HG03571 (cell line): ENCODE measurements around the gene FUT1.

Experiments used
- ATAC-seq: cut with Tn5 transposase; IDR thresholded peaks from one replicate; pipeline ENCODE4 v1.9.1; 2021; ENCODE audit not compliant: unreplicated experiment

Gene FUT1

DNA sequence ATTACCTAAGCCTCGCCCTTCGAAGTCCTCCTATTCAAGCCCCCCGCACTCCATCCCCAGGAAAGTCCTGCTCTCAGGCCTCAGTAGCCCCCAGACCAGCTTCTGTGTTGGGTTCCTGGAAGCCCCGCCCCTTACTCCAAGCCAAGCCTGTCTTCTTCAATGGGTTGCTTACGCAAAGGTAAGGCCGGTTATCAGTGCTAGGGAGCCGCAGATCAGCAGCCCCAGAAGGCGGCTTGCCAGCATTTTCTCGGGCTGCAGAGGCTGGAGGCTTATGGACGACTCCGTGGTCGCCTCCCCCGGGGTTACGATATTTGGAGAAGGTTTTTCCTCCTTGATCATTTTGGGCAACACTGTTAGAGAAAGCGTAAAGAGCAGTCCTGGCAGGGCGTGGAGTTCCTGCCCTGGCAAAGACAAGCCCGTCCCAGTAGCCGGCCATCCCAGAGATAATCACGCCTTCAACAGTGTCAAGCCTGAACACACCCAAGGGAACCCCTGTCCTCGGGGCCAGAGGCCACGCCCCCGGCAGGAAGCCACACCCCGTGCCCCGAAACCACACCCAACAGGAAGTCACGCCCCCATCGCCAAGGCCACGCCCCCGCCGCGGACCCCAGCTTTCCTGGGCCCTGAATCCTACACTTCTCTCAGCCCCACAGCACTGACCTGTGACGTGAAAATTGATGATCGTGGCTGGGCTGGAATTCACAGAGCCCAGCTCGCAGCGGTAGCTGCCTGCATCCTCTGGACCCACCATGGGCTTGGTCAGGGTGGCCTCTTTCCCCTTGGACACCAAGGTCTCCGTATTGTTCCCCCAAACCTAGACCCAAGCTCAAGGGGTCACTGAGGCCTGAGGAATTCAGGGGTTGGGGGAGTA is 11.1 kb downstream of the FUT1 start:
- ATAC-seq, result no peak

DNA sequence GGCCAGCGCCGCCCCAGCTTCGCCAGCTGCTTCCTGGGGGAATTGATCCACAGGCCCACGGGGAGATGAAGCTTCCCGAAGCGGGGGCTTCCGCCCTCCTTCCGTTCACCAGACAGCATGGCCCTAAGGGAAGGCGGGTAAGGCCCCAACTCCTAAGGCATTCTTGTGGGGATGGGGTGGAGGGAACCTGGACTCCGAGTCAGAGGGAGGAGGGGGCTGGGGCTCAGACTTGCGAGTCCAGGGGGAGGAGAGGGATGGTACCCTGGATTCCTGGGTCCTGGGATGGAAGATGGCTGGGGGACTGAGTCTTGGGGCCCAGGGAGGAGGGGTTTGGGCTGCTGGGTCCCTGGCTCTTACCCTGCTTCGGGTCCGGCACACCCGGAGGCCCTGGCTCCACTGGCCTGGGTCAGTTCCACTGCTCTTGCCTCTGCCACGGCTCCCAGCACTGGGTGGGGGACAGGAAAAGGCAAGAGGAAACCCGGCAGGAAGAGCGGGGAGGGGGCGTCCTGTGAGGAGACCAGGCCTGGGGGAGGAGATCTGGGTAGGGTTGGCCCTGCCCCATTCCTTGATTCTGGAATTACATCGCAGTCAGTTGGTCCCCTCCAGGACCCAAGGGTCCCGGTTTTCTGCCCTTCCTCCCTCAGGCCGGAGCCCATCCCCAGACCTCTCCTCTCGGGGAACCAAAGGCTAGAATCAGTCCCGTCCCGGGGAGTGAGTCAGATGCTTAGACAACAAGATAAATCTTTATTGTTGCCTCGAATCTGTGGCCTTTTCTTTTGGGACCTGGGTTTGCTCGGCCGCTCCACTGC is 12.1 kb downstream of the FUT1 start, which contains the start of gene RASIP1:
TSS of gene RASIP1 (minus strand) at position 447 of the 809 bp plus-strand sequence. CDS start at position 119, 328 bp downstream.
- ATAC-seq, result no peak

DNA sequence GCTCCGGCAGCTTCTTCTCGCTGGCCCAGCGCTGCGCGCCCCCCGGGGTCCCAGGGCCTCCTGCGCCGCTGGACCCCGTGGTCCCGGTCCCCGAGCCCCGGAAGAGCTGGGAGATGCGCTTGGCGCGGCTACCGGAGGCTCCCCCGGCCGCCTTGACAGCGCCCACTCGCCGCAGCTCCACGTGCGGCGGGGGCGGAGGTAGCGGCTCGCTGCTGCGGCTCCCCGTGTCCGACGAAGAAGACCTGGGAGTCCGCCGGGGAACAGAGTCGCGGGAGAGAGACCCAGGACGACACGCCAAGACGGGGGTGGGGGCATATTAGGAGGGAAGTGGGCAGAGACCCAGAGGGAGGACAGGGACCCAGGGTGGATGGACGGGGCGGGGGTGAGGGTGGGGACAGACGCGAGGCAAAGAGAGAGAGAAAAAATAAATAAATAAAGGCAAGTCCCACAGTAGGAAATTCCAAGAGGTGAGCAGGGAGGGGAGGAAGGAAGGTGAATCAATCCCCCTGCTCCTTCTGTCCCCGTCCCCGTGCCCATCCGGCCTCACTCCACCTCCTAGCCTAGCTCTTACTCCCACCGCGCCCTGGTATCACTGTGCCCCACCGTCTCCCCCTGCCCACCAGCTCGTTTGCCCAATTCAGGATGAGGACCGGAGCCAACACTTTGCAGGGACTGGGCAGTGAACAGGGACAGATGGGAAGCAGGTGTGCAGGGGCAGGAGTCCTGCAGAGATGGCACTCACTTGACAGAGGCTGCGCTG is 12.9 kb downstream of the FUT1 start:
- ATAC-seq, result no peak

DNA sequence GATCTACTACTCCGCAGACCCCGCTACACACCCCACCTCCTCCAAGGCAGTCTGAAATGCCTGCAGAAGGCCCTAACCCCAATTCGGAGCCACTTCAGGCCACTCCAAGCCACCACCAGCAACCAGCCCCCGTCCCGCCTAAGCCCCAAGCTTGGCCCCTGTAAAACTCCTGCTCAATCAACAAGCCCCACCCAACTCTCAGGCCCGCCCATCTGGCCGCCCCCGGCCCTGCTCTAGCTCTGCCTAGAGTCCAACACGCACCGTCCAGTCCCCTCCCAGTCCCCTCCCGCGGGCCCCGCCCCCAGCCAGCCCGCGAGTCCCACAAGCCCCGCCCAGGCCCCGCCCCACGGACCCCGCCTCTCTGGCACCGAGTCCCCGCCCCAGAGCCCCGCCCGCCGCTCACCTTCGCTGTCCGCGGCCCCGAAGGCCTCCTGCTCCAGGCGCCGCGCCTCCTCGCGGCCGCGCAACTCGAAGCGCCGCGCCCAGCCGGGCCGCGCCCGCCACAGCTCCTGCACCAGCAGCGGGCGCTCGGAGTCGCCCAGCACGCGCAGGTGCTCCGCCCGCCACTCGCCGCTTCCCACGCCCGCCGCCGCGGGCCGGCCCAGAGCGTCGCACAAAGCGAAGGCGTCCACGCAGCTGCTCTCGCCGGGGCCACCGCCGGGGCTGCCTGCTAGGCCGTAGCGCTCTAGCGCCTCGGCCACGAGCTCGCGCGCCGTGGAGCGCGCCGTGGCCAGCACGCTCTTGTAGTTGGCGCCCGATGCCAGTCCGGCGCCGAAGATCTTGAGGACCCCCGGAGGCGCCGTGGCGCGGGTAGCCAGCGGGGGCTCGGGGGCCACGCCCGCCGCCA is 13.7 kb downstream of the FUT1 start:
- ATAC-seq, result no peak

DNA sequence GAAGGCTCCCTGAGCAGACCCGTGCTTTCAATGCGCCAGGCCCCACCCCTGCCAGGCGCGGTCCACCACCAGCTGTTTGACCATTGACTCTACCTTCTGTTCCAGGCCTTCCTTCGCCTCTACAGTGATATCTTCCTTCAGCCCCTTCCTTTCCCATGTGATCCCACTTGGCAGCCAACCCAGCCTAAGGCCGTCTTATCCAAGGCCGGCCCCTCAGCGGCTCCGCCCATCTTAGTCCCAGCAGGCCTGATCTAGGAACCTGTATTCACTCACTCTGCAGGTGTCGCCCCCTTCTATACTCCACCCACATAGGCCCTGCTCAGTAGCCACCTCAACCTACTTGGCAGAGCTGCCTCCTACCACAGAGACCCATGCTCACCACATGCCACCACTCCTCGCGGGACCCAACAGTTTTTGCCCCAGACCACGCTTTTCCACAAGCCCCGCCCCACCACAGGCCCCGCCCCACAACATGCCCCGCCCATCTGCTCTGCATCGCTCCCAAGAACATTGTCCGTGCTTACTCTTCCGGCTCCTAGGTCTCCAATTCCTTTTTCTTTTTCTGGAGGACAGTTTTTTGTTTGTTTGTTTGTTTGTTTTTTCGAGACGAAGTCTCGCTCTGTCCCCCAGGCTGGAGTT is 15.0 kb downstream of the FUT1 start:
- ATAC-seq, result no peak

DNA sequence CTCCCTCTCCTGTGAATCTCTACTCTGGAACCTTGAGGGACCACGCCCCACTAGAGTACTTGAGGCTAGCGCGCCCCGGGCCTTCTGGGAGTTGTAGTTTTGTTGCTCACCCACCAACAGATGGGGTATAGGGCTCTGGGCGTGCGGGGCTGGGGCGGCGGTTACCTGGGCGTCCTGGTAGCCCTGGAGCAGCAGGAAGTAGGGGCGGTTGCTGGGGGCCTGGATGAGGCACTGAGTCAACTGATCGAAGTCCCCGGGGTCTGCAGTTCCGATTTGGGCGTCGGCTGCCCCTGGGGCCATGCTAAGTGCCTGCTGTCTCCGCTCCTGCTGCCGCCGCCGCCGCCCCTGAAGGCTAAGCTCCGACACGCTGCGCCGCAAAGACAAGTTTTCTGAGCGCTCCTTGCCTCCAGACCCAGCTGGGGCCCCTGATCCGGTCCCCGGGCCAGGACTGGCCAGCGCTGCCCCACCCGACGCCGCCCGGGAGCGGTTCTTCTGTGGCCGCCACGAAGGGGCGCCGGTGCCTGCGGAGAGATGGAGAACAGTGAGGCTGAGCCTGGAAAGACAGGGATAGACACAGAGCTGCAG is 17.3 kb downstream of the FUT1 start:
- ATAC-seq, result no peak

DNA sequence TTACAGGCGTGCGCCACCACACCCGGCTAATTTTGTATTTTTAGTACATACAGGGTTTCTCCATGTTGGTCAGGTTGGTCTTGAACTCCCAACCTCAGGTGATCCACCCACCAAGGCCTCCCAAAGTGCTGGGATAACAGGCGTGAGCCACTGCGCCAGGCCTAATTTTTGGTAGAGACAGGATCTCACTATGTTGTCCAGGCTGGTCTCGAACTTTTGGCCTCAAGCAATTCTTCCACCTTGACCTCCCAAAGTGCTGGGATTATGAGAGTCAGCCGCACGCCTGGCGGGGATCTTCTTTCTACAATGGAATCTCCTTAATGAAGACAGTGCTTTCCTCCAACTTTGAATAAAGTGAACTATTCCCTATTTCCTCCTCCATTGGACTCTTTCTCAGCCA is 17.8 kb downstream of the FUT1 start:
- no peak for ATAC-seq

DNA sequence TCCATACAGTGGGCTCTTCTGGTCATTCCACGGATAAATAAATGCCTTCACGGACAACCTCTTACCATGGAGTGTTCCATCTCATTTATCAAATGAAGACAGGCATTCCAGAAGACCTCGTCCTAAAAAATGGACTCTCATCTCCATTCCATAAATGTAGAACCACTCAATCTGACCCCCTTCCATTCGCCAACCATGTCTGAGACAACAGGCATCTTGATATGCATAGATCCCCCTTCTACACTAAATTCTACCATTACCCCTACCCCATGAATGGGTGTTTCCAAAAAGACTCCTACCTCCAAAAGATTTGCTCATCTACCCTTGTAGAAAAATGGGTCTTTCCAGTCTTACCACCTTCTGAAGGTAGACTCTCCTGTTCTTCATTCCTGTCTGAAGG is 21.0 kb downstream of the FUT1 start:
- ATAC-seq, result no peak

DNA sequence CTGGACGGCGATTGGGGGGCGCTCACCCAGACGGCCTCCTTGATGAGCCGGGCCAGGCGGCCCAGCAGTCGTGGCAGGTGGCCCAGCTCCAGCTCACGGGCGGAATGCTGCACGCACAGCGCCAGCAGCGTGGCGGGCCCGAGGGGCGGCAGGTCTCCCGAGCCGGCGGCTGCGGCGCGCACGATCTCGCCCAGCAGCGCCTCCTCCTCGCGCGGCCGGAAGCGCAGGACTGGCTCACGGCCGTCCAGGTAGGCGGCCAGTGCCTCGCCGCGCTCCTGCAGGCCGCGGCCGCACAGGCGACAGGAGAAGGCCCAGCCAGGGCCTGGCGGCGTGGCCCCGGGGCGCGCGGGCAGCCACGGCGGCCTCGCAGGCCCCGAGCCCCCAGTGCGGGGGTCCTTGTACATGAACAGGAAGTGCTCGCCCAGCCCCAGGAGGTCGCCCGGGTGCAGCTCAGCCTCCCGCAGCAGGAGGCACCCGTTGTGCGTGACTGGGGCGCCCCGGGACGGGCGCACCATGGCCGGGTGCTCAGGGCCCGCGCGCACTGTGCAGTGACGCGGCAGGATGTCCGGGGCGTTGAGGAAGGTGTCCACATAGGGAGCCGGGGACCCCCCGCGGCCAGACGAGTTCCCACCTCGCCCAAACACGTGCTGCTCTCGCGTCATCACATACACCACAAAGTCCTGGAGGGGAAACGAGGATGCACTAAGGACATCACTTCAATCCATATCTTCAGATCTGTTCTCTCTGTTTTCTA is 23.4 kb downstream of the FUT1 start:
- ATAC-seq, result no peak

DNA sequence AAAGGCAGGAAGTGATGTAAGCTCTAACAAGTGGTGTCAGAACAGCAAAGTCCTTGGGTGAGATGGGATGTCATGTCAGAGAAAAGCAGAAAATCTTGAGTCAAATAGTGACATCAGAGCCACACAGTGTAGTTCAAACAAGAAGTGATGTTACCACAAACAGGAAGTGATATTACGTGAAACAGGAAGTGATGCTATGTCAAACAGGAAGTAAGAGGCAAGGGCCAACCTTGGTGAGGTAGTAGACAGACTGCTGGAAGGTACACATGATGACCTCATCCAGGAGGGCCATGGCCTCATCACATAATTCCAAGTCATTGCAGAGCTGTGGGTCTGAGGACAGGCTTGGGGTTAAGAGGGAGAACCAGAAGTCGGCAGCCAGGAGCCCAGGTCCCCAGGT is 25.9 kb downstream of the FUT1 start:
- no peak for ATAC-seq

DNA sequence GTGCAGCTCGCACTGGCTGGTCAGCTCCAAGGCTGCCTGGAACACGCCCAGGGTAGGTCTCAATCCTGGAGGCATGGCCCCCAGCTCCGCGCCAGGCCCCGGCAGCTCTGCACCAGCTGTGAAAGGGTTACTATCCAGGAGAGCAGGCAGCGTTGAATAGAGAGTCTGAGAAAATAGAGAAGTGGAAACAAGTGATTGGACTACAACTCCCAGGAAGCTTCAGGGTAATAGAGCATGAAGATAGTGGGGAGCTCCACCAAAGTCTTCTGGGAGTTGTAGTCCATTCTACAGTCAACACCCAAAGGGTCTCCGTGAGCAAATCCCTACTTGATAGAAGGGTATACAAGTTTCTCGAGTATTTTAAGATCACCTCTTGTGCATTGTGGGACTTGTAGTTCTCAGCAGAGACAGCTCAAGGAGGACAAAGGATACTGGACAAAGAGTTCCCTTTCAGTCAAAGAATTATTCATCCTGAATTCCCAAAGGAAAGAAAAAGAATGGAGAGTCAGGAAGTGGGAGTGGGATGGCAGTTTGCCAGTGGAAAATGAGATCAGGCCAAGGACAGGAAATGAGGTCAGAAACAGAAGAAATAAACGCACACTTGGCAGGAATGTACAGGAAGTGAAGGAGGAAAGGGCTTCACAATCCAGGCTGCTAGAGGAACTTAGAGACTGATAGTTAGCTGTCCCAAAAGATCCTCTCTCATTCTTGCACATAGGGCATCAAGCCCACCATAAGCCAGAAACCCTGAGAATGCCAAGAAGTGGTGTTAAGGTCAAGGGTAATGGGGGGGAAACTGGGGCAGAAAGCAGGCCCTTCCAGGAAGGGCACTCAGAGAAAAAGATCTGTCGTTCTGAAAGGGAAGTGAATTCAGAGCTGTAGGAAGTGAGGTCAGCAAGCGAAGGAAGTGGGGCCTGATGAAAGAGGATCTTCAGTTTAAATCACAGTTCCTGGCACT is 27.4 kb downstream of the FUT1 start:
- ATAC-seq, result no peak

DNA sequence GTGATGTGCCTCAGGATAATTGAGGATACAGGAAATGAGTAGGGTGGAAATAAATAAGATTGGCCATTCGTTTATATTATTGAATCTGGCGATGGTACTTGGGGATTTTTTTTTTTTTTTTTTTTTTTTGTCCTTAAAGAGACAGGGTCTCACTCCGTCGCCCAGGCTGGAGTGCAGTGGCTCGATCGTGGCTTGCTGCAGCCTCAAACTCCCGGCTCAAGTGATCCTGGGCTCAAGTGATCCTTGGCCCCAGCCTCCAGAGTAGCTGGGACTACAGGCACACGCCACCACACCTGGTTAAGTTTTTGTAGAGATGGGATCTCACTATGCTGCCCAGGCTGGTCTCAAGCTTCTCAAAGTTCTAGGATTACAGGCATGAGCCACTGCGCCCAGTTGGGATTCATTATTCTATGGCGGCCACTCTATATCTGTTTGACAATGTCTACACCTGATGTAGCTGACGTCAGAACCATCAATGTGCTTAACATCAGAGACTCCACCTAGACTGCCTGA is 30.2 kb downstream of the FUT1 start:
- no peak for ATAC-seq

DNA sequence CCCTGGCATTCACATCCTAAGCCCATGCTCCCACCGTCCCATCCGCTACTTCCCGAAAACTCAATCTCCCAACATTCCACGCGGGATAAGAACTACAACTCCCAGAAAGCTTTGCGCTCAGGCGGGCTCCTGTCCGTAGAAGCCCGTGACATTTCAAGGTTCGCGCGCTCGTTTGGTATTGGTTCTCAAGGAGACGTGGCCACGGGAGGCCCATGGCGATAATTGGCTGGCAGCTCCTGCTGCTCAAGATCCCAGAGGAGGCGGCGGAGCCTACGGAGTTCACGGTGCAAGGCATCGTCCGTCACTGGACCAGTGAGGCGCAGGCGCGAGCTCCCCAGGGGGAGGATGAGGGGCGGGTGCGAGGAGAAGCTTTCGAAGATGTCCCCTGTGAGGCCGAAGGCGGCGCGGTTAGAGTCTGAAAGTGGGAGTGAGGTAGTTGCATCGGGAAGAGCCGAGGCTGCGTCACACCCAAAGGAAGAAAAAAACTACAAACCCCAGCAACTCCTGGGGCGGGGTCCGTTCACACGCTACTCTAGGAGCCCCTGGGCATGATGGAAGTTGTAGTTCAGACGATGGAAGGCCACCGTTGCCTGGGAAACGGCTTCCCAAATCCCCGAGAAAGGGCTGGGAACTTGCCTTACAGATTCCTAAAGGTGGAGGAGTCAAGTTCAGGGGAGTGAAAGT is 31.7 kb downstream of the FUT1 start:
- ATAC-seq, result peak; percentile 63

DNA sequence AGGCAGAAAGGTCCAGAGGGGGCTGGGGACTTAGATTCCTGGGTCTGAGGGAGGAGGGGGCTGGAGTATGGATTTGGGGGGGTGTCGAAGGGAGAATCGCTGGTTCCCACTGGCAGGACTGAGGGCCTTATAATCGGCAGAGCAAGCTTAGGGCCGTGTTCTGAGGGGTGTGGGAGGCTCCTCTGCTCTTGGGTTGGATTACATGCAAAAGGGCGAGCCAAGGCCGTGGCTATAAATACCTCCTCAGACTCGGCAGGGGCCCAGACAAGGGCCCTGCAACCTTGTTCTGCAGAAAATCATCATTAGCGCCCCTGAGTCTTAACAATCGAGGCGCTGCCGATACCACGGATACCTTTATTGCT is 32.2 kb downstream of the FUT1 start:
- ATAC-seq, result no peak

DNA sequence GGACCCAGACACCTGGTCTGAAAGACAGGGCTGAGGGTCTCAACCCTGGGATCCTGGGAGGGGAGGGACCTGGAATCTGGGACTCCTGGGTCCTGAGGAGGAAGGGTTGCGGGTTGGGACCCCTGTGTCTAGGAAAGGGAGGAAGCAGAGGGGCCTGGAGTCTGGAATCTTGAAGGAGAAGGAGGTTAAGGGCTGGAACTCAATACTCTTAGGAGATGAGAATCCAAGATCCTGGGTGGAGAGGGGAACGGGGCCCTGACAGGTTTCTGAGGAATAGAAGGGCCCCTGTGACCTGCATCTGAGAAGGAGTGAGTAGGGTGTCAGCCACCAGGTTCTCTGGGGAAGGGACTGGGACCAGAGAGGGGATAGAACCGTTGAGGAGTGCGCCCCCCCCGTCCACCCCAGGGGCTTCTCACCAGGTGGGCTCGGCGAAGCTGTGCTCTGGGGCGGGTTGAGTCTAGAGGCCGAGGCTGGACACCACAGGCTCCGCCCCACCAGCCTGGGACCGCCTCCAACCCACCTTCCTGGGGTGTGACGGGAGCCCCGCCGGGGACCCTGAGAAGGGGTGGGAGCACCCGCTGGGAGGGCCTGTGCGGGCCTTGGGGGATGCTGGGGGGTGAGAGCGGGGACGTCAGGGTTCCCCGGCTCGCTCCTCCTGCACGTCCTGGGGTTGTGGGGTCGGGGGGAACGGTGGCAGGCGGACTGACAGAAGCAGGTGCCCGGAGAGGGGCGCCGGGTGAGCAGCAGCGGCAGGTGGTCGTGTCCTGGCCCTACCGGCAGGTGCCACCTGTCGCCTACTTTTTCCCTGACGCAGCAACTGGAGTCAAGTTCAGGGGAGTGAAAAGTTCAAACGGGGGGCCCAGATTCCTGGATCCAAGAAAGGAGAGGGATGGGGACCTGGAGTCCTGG is 32.9 kb downstream of the FUT1 start, which contains the start of gene MAMSTR:
TSS of gene MAMSTR (minus strand) at position 463 of the 909 bp plus-strand sequence. CDS start 694 bp downstream, outside the sequence.
- ATAC-seq, result no peak

DNA sequence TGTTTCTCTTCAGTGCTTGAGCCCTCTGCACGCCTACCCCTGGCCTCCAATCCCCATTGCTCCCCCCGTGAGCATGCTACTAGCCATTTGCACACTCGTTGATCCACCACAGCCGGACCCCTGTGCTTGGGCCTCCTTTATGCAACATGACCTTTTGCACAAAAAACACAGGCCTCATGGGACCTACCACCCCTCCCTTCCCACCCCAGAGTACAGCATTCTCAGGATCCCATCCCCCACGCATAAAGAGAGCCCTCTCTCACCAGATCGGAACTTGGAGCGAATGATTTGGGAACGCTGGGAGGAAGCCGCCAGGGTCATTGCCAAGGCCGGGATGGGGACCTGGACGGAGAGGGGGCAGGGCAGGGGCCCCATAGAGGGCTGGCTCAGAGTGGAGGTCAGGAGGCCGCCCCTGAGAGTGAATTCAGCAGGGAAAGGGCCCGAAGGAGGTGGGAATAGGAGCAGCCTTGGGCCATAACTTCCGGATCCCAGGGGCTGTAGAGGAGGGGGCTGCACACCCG is 33.7 kb downstream of the FUT1 start:
- ATAC-seq, result no peak
